SK-N-SH treated with all-trans-retinoic acid at 6 μM for 48 hours (cell line): Measurements from ENCODE around the gene DNAAF5.
"Not testable (repeated sequence)": the region's sequence is repeated elsewhere in the genome, so short reads cannot be mapped to it uniquely, and the experiment has no call there.

Source experiments
- ATAC-seq: fragments of 200-7000 bp; cut with Tn5 transposase; 3 replicates; pipeline ENCODE4 v1.9.1; 2020; ENCODE audit warnings: mild to moderate bottlenecking, moderate library complexity
- BACH2 ChIP-seq: fragments of 250-450 bp; sonication (Bioruptor Pico); IDR thresholded peaks from 2 replicates; pipeline ENCODE4 v1.9.0; 2021; ENCODE audit warnings: mild to moderate bottlenecking, borderline replicate concordance
- CSDC2 ChIP-seq: fragments of 250-450 bp; sonication (Bioruptor Pico); IDR thresholded peaks from 2 replicates; pipeline ENCODE4 v1.5.0; 2020; ENCODE audit warnings: mild to moderate bottlenecking, moderate library complexity
- CSRNP3 ChIP-seq: fragments of 250-450 bp; sonication (Bioruptor Pico); IDR thresholded peaks from 2 replicates; pipeline ENCODE4 v1.5.1; 2021; ENCODE audit warnings: mild to moderate bottlenecking, moderate library complexity
- ESRRG ChIP-seq: fragments of 250-450 bp; sonication (Bioruptor Pico); IDR thresholded peaks from 2 replicates; pipeline ENCODE4 v1.6.1; 2021; ENCODE audit warnings: mild to moderate bottlenecking
- GLIS3 ChIP-seq: fragments of 250-450 bp; sonication (Bioruptor Pico); IDR thresholded peaks from 2 replicates; pipeline ENCODE4 v1.5.0; 2020; ENCODE audit warnings: mild to moderate bottlenecking, moderate library complexity
- ISL1 ChIP-seq: fragments of 250-450 bp; sonication (Bioruptor Pico); IDR thresholded peaks from 2 replicates; pipeline ENCODE4 v2.1.2; 2022; ENCODE audit warnings: mild to moderate bottlenecking, moderate library complexity
- OSR1 ChIP-seq: fragments of 250-450 bp; sonication (Bioruptor Pico); IDR thresholded peaks from 2 replicates; pipeline ENCODE4 v1.8.0; 2022; ENCODE audit warnings: moderate library complexity, mild to moderate bottlenecking, inconsistent platforms
- PATZ1 ChIP-seq: fragments of 250-450 bp; sonication (Bioruptor Pico); IDR thresholded peaks from 2 replicates; pipeline ENCODE4 v1.8.0; 2020; ENCODE audit warnings: mild to moderate bottlenecking, moderate library complexity, borderline replicate concordance
- POU6F1 ChIP-seq: fragments of 250-450 bp; sonication (Bioruptor Pico); IDR thresholded peaks from 2 replicates; pipeline ENCODE4 v1.8.0; 2021; ENCODE audit warnings: low read depth, mild to moderate bottlenecking, moderate library complexity, borderline replicate concordance
- PPARA ChIP-seq: fragments of 250-450 bp; sonication (Bioruptor Pico); IDR thresholded peaks from 2 replicates; pipeline ENCODE4 v1.5.0; 2020; ENCODE audit warnings: mild to moderate bottlenecking, borderline replicate concordance
- SNAI2 ChIP-seq: fragments of 250-450 bp; sonication (Bioruptor Pico); IDR thresholded peaks from 2 replicates; pipeline ENCODE4 v1.5.0; 2020; ENCODE audit warnings: mild to moderate bottlenecking, moderate library complexity
- TCF4 ChIP-seq: fragments of 250-450 bp; sonication (Bioruptor Pico); IDR thresholded peaks from 2 replicates; pipeline ENCODE4 v1.8.0; 2021; ENCODE audit warnings: mild to moderate bottlenecking, moderate library complexity, borderline replicate concordance
- TOX ChIP-seq: fragments of 250-450 bp; sonication (Bioruptor Pico); IDR thresholded peaks from 2 replicates; pipeline ENCODE4 v1.8.0; 2021; ENCODE audit warnings: mild to moderate bottlenecking, moderate library complexity, borderline replicate concordance
- TSHZ2 ChIP-seq: fragments of 250-450 bp; sonication (Bioruptor Pico); IDR thresholded peaks from 2 replicates; pipeline ENCODE4 v1.5.0; 2020; ENCODE audit warnings: mild to moderate bottlenecking, moderate library complexity
- ZFP3 ChIP-seq: fragments of 250-450 bp; sonication (Bioruptor Pico); IDR thresholded peaks from 2 replicates; pipeline ENCODE4 v1.5.0; 2020; ENCODE audit warnings: mild to moderate bottlenecking, moderate library complexity
- ZFP30 ChIP-seq: fragments of 450-650 bp; formaldehyde crosslinking; IDR thresholded peaks from 2 replicates; pipeline ENCODE4 v1.5.0; 2022; ENCODE audit warnings: mild to moderate bottlenecking, moderate library complexity
- ZNF565 ChIP-seq: fragments of 450-650 bp; formaldehyde crosslinking; conservative IDR thresholded peaks from 2 replicates; pipeline ENCODE4 v1.5.0; 2020; ENCODE audit warnings: low read depth, mild to moderate bottlenecking, moderate library complexity
- ZNF70 ChIP-seq: fragments of 450-650 bp; formaldehyde crosslinking; IDR thresholded peaks from 2 replicates; pipeline ENCODE4 v1.5.0; 2020; ENCODE audit warnings: mild to moderate bottlenecking, moderate library complexity
- ZNF8 ChIP-seq: fragments of 450-650 bp; formaldehyde crosslinking; IDR thresholded peaks from 2 replicates; pipeline ENCODE4 v1.5.0; 2020; ENCODE audit warnings: mild to moderate bottlenecking, moderate library complexity

The DNAAF5 gene

GRCh38 chr7:802500-803242, 76.2 kb downstream of the DNAAF5 start:
- no peak for ATAC-seq
- TF ChIP-seq GLIS3 (CRISPR knock-in tag) = no peak
- no peak for TF ChIP-seq SNAI2
- no peak for TF ChIP-seq ISL1
- TF ChIP-seq PATZ1 (CRISPR knock-in tag) = no peak
- no peak for TF ChIP-seq OSR1
- TF ChIP-seq ZNF70 (CRISPR knock-in tag) = no peak
- no peak for TF ChIP-seq ZFP3 (CRISPR knock-in tag)
- TF ChIP-seq POU6F1 (CRISPR knock-in tag) = no peak

GRCh38 chr7:803243-803635, 76.7 kb downstream of the DNAAF5 start:
- TF ChIP-seq ZFP30 (CRISPR knock-in tag) = no peak
- no peak for TF ChIP-seq ZNF565 (CRISPR knock-in tag)
- TF ChIP-seq PPARA (CRISPR knock-in tag) = no peak
- no peak for TF ChIP-seq TSHZ2 (CRISPR knock-in tag)
- no peak for TF ChIP-seq ZFP3 (CRISPR knock-in tag)
- TF ChIP-seq ZNF70 (CRISPR knock-in tag) = no peak
- no peak for TF ChIP-seq SNAI2
- TF ChIP-seq POU6F1 (CRISPR knock-in tag) = no peak
- TF ChIP-seq ZNF8 (CRISPR knock-in tag) = no peak
- no peak for TF ChIP-seq TOX (CRISPR knock-in tag)
- TF ChIP-seq GLIS3 (CRISPR knock-in tag) = no peak
- TF ChIP-seq OSR1 = no peak
- TF ChIP-seq TCF4 (CRISPR knock-in tag) = no peak
- TF ChIP-seq BACH2 (CRISPR knock-in tag) = no peak
- TF ChIP-seq, all 23 proteins: peak for 0
- no peak for ATAC-seq

GRCh38 chr7:803796-804195, 77.3 kb downstream of the DNAAF5 start:
- not testable (repeated sequence) for ATAC-seq

- TF ChIP-seq ZNF8 (CRISPR knock-in tag) = no peak
- no peak for TF ChIP-seq ISL1
- no peak for TF ChIP-seq TCF4 (CRISPR knock-in tag)
- TF ChIP-seq GLIS3 (CRISPR knock-in tag) = no peak
- no peak for TF ChIP-seq CSRNP3 (CRISPR knock-in tag)
- no peak for TF ChIP-seq POU6F1 (CRISPR knock-in tag)
- no peak for TF ChIP-seq PATZ1 (CRISPR knock-in tag)
- no peak for TF ChIP-seq ZFP30 (CRISPR knock-in tag)
- TF ChIP-seq SNAI2 = no peak
- no peak for TF ChIP-seq CSDC2 (CRISPR knock-in tag)
- TF ChIP-seq TOX (CRISPR knock-in tag) = no peak
- no peak for TF ChIP-seq ESRRG (CRISPR knock-in tag)
- TF ChIP-seq OSR1 = no peak
- ATAC-seq = no peak
Measured at GRCh38 chr7:805261-805660, 78.8 kb downstream of the DNAAF5 start.
